HEK293 (cell line): ENCODE data around the gene MTHFD1.
A peak's percentile ranks its signal among the peaks of the same experiment; 100 is the strongest.

Experiments used
- CTCF ChIA-PET: fragments of 350-600 bp; formaldehyde crosslinking; extraction: SDS; loops from one replicate; lab custom pipeline; 2021; ENCODE audit warnings: antibody characterized with exemption; lab: Yijun Ruan, JAX
- POLR2A ChIA-PET: fragments of 300-600 bp; formaldehyde crosslinking; extraction: SDS; loops from one replicate; lab custom pipeline; 2020; ENCODE audit warnings: antibody characterized with exemption, inconsistent platforms; lab: Yijun Ruan, JAX
- H3K27ac ChIP-seq: fragments of 200-500 bp; sonication (Bioruptor generic); 2 replicates; pipeline ENCODE4 v1.5.1; 2014; ENCODE audit warnings: low read depth, low read length, control low read depth, inconsistent platforms; ENCODE audit errors: extremely low read depth
- H3K36me3 ChIP-seq, 2 experiments: fragments of 200-500 bp in 1 of 2; sonication (Bioruptor generic) in 1 of 2; 1 replicate in 1 of 2; 2 replicates in 1 of 2; pipeline ENCODE4 v1.5.1; 2014 to 2017; ENCODE audit warnings: inconsistent platforms in 2 of 2, low read length in 2 of 2; ENCODE audit not compliant: control insufficient read depth in 2 of 2, insufficient read depth in 1 of 2
- H3K4me1 ChIP-seq: fragments of 200-500 bp; sonication (Bioruptor generic); 2 replicates; pipeline ENCODE4 v1.5.1; 2014; ENCODE audit warnings: mild to moderate bottlenecking, low read length, inconsistent platforms; ENCODE audit not compliant: control insufficient read depth, insufficient read depth
- H3K4me3 ChIP-seq: 2 replicates; pipeline ENCODE4 v1.5.1; 2011; ENCODE audit warnings: low read depth, mild to moderate bottlenecking, control low read depth, low read length, moderate library complexity
- H3K9me3 ChIP-seq: fragments of 200-500 bp; sonication (Bioruptor generic); 2 replicates; pipeline ENCODE4 v1.5.1; 2014; ENCODE audit warnings: low read depth, low read length, inconsistent platforms; ENCODE audit not compliant: control insufficient read depth, insufficient read depth
- BCL11B ChIP-seq: fragments of 450-650 bp; formaldehyde crosslinking; IDR thresholded peaks from 2 replicates; pipeline ENCODE4 v1.5.1; 2016; ENCODE audit warnings: low read depth, missing biosample characterization, missing genetic modification characterization
- GLIS2 ChIP-seq: fragments of 450-650 bp; formaldehyde crosslinking; IDR thresholded peaks from 2 replicates; pipeline ENCODE4 v1.5.1; 2016; ENCODE audit warnings: missing biosample characterization, missing genetic modification characterization
- PRDM1 ChIP-seq: fragments of 450-650 bp; formaldehyde crosslinking; IDR thresholded peaks from 2 replicates; pipeline ENCODE4; 2016; ENCODE audit warnings: missing biosample characterization, missing genetic modification characterization
- PRDM4 ChIP-seq: fragments of 450-650 bp; formaldehyde crosslinking; IDR thresholded peaks from 2 replicates; pipeline ENCODE4 v1.5.1; 2017; ENCODE audit warnings: missing biosample characterization, missing genetic modification characterization
- TRIM28 ChIP-seq: IDR thresholded peaks from 2 replicates; pipeline ENCODE4 v1.6.1; 2011; ENCODE audit warnings: low read length, control low read depth, borderline replicate concordance
- ZBTB20 ChIP-seq: fragments of 450-650 bp; formaldehyde crosslinking; IDR thresholded peaks from 2 replicates; pipeline ENCODE4 v1.5.1; 2016; ENCODE audit warnings: missing biosample characterization, missing genetic modification characterization
- ZBTB7A ChIP-seq: fragments of 450-650 bp; formaldehyde crosslinking; IDR thresholded peaks from 2 replicates; pipeline ENCODE4 v1.5.1; 2016; ENCODE audit warnings: low read depth, missing biosample characterization, missing genetic modification characterization
- ZFHX2 ChIP-seq: fragments of 450-650 bp; formaldehyde crosslinking; conservative IDR thresholded peaks from 2 replicates; pipeline ENCODE4 v1.5.1; 2016; ENCODE audit warnings: missing biosample characterization, missing genetic modification characterization
- ZFP37 ChIP-seq: fragments of 450-650 bp; formaldehyde crosslinking; IDR thresholded peaks from 2 replicates; pipeline ENCODE4 v1.5.1; 2016; ENCODE audit warnings: missing biosample characterization, missing genetic modification characterization
- ZNF133 ChIP-seq: fragments of 450-650 bp; formaldehyde crosslinking; IDR thresholded peaks from 2 replicates; pipeline ENCODE4 v1.5.1; 2016; ENCODE audit warnings: missing biosample characterization, missing genetic modification characterization
- ZNF341 ChIP-seq: fragments of 450-650 bp; formaldehyde crosslinking; IDR thresholded peaks from 2 replicates; pipeline ENCODE4; 2016; ENCODE audit warnings: low read depth, missing biosample characterization, missing genetic modification characterization
- ZNF362 ChIP-seq: fragments of 450-650 bp; formaldehyde crosslinking; IDR thresholded peaks from 2 replicates; pipeline ENCODE4 v1.5.1; 2016; ENCODE audit warnings: missing biosample characterization, missing genetic modification characterization
- ZNF366 ChIP-seq: fragments of 450-650 bp; formaldehyde crosslinking; conservative IDR thresholded peaks from 2 replicates; pipeline ENCODE4 v1.5.1; 2016; ENCODE audit warnings: missing biosample characterization, missing genetic modification characterization
- ZNF394 ChIP-seq: fragments of 450-650 bp; formaldehyde crosslinking; IDR thresholded peaks from 2 replicates; pipeline ENCODE4 v1.5.1; 2016; ENCODE audit warnings: missing biosample characterization, missing genetic modification characterization, mild to moderate bottlenecking, moderate library complexity, borderline replicate concordance
- ZNF48 ChIP-seq: fragments of 450-650 bp; formaldehyde crosslinking; IDR thresholded peaks from 2 replicates; pipeline ENCODE4 v1.5.1; 2016; ENCODE audit warnings: missing biosample characterization, missing genetic modification characterization
- ZNF501 ChIP-seq: fragments of 450-650 bp; formaldehyde crosslinking; IDR thresholded peaks from 2 replicates; pipeline ENCODE4 v1.5.1; 2016; ENCODE audit warnings: missing biosample characterization, missing genetic modification characterization
- ZNF600 ChIP-seq: fragments of 450-650 bp; formaldehyde crosslinking; IDR thresholded peaks from 2 replicates; pipeline ENCODE4 v1.5.1; 2016; ENCODE audit warnings: missing biosample characterization, missing genetic modification characterization
- ZNF692 ChIP-seq: fragments of 450-650 bp; formaldehyde crosslinking; IDR thresholded peaks from 2 replicates; pipeline ENCODE4 v1.5.1; 2016; ENCODE audit warnings: missing biosample characterization, missing genetic modification characterization
- ZNF747 ChIP-seq: fragments of 450-650 bp; formaldehyde crosslinking; IDR thresholded peaks from 2 replicates; pipeline ENCODE4 v1.5.1; 2016; ENCODE audit warnings: missing biosample characterization, missing genetic modification characterization
- TF ChIP-seq, protein P1 (sequence below): fragments of 450-650 bp; formaldehyde crosslinking; IDR thresholded peaks from 2 replicates; pipeline ENCODE4 v1.5.1; 2017; ENCODE audit warnings: missing biosample characterization, missing genetic modification characterization
- TF ChIP-seq, protein P2 (sequence below): sonication (generic); formaldehyde crosslinking; IDR thresholded peaks from 2 replicates; pipeline ENCODE4 v1.8.1; 2022; ENCODE audit warnings: mild to moderate bottlenecking, moderate library complexity, missing genetic modification reagents

The MTHFD1 gene

DNA sequence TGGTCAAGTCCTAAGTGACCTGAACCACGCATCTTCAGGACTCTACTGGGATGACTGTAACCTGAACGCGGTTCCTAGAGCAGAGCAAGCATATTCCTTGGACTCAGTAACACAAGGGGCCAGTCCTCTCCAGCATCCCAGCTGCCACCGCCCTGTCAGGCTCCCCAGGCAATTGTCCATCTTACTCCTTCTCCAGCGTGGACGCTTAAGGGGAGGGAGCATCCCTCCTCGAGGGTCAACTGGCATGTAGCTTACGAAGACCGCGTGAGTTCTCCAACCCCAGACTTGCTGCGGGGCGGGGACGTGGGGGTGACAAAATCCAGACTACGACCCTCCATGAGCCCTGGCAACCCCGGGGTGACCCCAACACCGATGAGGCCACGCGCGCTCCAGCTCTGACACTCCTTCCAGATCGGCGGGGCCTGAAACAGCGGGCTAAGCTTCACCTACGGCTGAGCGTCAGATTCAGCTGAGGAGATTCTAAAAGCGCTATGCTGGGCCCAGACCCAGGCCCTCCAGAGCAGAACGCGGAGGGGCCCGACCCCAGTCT, 846 bp upstream of the MTHFD1 start:
- Histone ChIP-seq H3K36me3 (peaks cover 15 to 25% of the 10 kb centered on the region in 2 experiments; a peak in 2 of 3 replicates), H3K27ac (peak overlapping the region; percentile 94), H3K4me1 (0 out of 2 replicates have a peak, but pooled peaks cover 2% of the 10 kb centered on the region), H3K4me3 (peak overlapping the region; percentile 47), H3K9me3 (no peaks in the 10 kb centered on the region)
- POLR2A ChIA-PET = interaction anchor here (0.6 to 2.1 kb wide), 22 partner anchors 8 to 710 kb away, joined by 3 to 29 read pairs (median 4); partner anchors contain the start of genes HSPA2, ZBTB1 and ZBTB25
- TF ChIP-seq, protein P1, sequence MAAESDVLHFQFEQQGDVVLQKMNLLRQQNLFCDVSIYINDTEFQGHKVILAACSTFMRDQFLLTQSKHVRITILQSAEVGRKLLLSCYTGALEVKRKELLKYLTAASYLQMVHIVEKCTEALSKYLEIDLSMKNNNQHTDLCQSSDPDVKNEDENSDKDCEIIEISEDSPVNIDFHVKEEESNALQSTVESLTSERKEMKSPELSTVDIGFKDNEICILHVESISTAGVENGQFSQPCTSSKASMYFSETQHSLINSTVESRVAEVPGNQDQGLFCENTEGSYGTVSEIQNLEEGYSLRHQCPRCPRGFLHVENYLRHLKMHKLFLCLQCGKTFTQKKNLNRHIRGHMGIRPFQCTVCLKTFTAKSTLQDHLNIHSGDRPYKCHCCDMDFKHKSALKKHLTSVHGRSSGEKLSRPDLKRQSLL (tag by site-specific recombination) = no peak
- TF ChIP-seq ZFP37 (tag by site-specific recombination) = 0 out of 2 replicates have a peak, but pooled peaks have one; percentile 79
- TF ChIP-seq ZNF600 (tag by site-specific recombination) = no peak; the same call in 1 of the 2 replicates
- peak; percentile 50; the same call in 1 of the 2 replicates for TF ChIP-seq ZNF692 (tag by site-specific recombination)
- TF ChIP-seq ZNF133 (tag by site-specific recombination) = no peak
- peak; percentile 77; the same call in 1 of the 2 replicates for TF ChIP-seq ZNF501 (tag by site-specific recombination)
- no peak for TF ChIP-seq ZNF48 (tag by site-specific recombination)
- no peak for TF ChIP-seq PRDM1 (tag by site-specific recombination)
- no peak for TF ChIP-seq ZNF362 (tag by site-specific recombination)
- TF ChIP-seq ZBTB20 = 0 out of 2 replicates have a peak, but pooled peaks have one; percentile 29
- TF ChIP-seq GLIS2 (tag by site-specific recombination) = 0 out of 2 replicates have a peak, but pooled peaks have one; percentile 29
- CTCF ChIA-PET = interaction anchor here (0.8 to 2.8 kb wide), 6 partner anchors 43 to 504 kb away, joined by 3 to 14 read pairs (median 4); no protein-coding TSS in a partner anchor

DNA sequence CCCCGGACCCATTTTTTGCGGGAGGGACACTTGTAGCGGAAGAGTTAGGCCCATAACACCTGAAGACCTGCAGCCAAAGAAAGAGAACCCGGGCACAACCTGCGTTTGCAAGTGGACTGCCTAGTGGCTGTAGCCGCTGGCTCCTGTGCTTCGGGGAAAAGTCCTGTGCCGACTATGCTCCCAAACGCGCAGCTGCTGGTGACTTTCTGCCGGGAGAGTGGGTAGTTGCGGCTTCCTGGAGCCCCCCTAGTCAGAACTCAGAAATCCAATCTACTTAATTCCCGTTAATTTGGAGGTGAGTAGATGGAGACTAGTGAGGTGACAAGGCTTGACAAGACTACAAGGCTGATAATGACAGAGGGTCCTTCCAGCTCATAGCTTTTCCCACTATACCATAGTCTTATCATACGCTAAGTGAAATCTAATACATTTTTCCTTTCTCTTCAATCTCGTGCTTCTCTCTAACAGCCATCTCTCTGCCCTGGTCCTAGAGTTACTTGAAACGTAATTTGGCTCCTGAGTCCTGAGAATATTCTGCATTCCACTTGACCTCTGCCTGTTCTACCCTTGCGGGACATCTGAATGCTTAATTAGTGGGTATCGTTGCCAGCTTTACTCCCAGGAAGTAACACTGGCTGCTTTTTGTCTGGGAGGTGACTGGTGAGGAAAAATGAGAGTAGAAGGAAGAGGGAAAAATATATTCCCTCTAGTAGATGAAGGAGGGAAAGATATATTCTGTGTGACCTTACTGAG, 556 bp downstream of the MTHFD1 start:
- Histone ChIP-seq H3K27ac (peak overlapping the region; percentile 94), H3K4me1 (0 out of 2 replicates have a peak, but pooled peaks cover 2% of the 10 kb centered on the region), H3K4me3 (peak overlapping the region; percentile 47), H3K9me3 (no peaks in the 10 kb centered on the region), H3K36me3 (peaks cover 15 to 37% of the 10 kb centered on the region in 2 experiments; a peak in 2 of 3 replicates)
- ChIA-PET POLR2A (interaction anchor here (0.6 to 2.1 kb wide), 17 partner anchors 9 to 331 kb away, joined by 3 to 29 read pairs (median 4); partner anchors contain the start of genes HSPA2, ZBTB1 and ZBTB25), CTCF (interaction anchor here (0.6 to 2.8 kb wide), 4 partner anchors 10 to 503 kb away, joined by 3 to 14 read pairs (median 4); no protein-coding TSS in a partner anchor)
- TF ChIP-seq TRIM28 (no peak), ZNF341 (peak; percentile 44), ZNF366 (tag by site-specific recombination) (no peak; the same call in 1 of the 2 replicates), PRDM4 (no peak), ZNF362 (tag by site-specific recombination) (no peak), ZFHX2 (tag by site-specific recombination) (peak; percentile 21; the same call in 1 of the 2 replicates), ZNF747 (tag by site-specific recombination) (no peak), ZNF394 (tag by site-specific recombination) (no peak), BCL11B (tag by site-specific recombination) (0 out of 2 replicates have a peak, but pooled peaks have one; percentile 42), ZNF501 (tag by site-specific recombination) (no peak), ZBTB7A (tag by site-specific recombination) (0 out of 2 replicates have a peak, but pooled peaks have one; percentile 28)
- TF ChIP-seq, protein P2, sequence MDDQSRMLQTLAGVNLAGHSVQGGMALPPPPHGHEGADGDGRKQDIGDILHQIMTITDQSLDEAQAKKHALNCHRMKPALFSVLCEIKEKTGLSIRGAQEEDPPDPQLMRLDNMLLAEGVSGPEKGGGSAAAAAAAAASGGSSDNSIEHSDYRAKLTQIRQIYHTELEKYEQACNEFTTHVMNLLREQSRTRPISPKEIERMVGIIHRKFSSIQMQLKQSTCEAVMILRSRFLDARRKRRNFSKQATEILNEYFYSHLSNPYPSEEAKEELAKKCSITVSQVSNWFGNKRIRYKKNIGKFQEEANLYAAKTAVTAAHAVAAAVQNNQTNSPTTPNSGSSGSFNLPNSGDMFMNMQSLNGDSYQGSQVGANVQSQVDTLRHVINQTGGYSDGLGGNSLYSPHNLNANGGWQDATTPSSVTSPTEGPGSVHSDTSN = no peak
